MM.1S (cell line): ENCODE data around the gene SLC51B.

Experiments
- CTCF ChIP-seq: fragments of 300-600 bp; sonication (generic); IDR thresholded peaks from 2 replicates; pipeline ENCODE4 v1.5.1; 2016; ENCODE audit warnings: antibody characterized with exemption, low read length, mixed read lengths
- EZH2phosphoT487 ChIP-seq: fragments of 300-600 bp; sonication (generic); IDR thresholded peaks from 2 replicates; pipeline ENCODE4 v1.6.1; 2018; ENCODE audit warnings: antibody characterized with exemption, low read length

GRCh38 chr15:65100442-65100841, 55.3 kb downstream of the SLC51B start:
- TF ChIP-seq CTCF (no peak), EZH2phosphoT487 (no peak)
